Right forelimb (tissue), 1 donor: ENCODE results near the gene ART1.
A peak's percentile ranks its signal among the peaks of the same experiment; 100 is the strongest.
"Not testable (repeated sequence)": the region's sequence is repeated elsewhere in the genome, so short reads cannot be mapped to it uniquely, and the experiment has no call there.

ENCODE experiments used
- DNase-seq: peaks from one replicate; pipeline ENCODE4 v3.0.0-alpha.2; 2018

The ART1 gene

DNA sequence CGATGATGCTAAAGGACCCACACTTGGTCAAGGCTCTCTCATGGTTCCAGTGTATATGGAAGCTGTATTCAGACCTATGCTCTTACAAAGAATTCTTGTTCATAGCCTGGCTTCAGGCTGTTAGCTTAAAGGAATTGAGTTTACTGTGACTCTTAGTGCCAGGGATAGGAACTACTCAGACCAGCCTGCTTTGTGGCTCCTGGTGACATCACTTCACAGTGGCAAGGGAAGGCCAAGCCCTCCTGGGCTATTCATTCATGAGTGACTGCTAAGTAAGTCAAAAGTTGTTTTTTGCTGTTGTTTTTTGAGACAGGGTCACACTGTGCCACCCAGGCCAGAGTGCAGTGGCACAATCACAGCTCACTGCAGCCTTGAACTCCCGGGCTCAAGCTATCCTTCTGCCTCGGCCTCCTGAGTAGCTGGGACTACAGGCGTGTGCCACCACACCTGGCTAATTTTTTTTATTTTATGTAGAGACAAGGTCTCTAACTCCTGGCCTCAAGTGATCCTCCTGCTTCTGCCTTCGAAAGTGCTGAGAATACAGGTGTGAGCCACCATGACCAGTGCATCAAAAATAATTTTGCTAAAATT lies 12.8 kb upstream of the ART1 start:
- no peak for DNase-seq

GRCh38 chr11:3635641-3636375 lies 9.1 kb upstream of the ART1 start:
- no peak for DNase-seq

DNA sequence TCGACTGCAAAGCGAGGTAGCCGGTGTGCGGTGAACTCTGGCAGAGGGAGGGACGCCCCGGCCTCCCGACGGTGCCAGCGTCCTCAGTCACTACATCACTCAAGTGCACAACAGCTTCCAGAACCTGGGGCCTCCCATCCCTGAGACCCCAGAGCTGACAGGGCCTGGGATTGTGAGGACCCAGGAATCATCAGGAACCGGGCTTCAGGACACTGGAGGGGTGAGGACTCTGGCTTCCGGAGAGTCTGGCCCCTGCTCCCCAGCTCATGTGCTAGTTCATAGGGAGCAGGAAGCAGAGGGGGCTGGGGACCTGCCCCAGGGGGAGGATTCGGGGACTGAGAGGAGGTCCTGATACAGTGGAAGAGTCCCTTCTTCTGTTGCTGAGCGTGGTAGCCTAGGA lies 7.7 kb upstream of the ART1 start:
- no peak for DNase-seq

DNA sequence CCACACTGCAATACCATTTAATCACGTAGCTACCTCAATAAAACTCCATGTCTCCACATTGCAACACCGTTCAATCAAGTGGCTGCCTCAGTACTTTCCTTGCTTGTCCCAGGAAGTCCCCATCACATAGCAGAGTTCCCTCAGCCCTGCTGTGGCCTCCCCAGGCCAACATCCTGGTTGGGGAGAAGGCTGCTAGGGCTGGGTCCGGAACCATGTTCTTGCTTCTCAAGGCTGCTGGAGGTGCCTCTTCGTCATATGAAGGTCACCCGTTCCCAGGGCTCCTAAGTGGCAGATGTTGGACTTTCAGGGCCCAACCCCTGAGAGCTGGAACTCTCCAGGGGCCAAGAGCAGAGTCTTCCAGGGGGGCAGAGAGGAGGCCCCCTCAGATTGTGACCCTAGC lies 6.4 kb upstream of the ART1 start:
- no peak for DNase-seq

DNA sequence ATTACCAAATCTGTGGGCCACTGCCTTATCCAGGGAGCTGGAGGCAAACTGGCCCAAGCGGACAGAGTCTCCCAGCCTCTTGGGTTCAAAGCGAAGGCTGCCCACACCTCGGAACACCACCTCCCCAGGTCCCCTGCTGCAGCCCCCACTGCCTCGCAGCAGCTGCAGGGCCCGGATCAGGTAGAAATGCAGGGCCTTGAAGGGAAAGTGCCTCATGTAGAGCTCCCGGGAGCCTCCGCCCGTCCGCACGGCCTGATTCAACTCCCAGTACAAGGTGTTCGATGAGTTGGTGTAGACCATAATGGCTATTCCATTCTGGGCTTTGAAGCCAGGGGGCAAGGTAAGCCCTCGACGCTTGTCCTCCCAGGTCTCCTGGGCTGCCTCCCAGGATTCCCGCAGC lies 5.1 kb upstream of the ART1 start:
- DNase-seq = no peak

DNA sequence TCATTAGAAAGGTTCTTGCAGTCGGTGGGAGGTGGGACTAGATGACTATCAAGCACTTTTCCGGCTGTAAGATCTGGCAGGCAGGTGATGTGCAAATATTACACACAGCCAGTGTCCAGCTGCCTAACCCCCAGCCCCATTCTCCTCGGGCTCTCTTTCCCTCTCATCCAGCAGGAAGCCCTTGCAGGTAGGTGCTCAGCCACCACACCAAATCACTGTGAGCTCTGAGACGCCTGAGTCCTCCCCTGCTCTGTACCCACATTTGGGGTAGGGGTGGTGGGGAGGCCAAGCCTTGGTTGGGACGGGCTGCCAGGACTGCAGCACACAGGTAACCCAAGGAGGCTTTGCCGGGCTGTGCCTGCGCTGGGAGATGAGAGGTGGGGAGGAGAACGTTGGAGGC lies 3.7 kb upstream of the ART1 start:
- DNase-seq = no peak

GRCh38 chr11:3641701-3642070 lies 3.2 kb upstream of the ART1 start, which contains the start of gene ART5:
Gene ART5 (minus strand): TSS chr11:3641992. CDS start chr11:3641862, 130 bp downstream.
- no peak for DNase-seq

DNA sequence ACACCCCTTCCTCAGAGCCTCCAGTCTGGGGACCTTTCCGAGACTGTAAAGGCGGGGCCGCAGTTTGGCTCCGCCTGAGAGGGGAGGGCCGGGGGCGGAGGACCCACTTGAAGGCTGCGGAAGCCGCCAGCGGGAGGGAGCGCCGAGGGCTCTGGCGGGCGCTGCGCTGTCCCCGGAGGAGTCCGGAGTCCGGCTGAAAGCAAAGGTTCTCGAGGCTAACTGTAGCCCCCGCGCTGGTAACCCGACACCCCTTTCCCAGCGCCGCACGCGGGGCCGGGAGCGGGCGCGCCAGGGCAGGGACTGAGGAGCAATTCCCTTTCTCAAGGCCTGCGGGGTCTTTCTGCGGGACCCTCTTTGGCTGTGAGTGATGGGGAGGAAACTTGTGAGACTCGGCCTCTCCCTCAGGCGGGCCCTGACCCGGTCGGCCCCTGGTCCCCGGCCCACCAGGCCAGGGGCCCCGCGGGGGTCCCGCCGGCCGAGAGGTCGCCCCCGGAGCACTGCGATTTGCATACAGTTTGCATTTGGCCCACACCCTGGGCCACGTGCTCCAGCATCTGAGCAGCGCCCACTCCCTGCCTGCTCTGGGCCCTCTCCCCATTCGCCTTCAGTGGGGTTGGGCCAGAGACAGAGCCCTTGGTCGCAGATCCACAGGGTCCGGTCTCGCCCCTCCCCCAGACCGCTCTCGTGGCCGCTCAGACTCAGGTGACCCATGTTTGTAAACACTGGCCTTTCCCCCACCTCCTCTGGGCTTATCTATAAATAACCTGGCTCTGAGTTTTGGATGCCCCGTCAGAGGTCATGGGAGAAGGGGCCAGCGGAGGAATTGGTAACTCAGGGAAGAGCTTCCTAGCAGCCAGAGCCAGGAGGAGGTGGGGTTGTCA lies 2.6 kb upstream of the ART1 start:
- peak; percentile 88 for DNase-seq

DNA sequence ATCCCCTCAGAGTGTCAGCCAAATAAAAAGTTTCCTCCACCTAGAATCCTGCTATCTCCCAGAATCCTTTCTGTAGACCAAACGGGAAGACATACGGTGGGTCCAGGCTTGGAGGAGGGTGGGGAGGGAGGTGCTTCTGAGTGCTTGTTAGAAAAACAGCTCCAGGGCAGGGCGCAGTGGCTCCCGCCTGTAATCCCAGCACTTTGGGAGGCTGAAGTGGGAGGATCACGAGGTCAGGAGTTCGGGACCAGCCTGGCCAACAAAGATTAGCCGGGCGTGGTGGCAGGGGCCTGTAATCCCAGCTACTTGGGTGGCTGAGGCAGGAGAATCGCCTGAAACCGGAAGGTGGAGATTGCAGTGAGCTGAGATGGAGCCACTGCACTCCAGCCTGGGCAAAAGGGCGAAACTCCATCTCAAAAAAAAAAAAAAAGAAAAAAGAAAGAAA lies 1.8 kb upstream of the ART1 start:
- DNase-seq = not testable (repeated sequence)

GRCh38 chr11:3645552-3645951 lies 624 bp downstream of the ART1 start:
- DNase-seq = no peak

DNA sequence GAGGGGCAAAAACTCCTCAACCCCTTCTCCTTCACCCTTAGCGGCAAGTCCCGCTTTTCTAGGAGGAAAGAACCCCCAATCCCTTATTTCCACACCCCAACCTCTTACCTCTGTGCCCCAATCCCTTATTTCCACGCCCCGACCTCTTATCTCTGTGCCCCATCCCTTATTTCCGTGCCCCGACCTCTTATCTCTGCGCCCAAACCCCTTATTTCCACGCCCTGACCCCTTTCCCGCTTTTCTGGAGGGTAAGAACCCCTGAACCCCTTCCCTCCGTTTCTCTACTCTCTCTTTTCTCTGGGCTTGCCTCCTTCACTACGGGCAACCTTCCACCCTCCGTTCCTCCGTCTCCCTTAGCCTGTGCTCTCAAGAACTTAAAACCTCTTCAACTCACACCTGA lies 3.9 kb downstream of the ART1 start:
- not testable (repeated sequence) for DNase-seq

DNA sequence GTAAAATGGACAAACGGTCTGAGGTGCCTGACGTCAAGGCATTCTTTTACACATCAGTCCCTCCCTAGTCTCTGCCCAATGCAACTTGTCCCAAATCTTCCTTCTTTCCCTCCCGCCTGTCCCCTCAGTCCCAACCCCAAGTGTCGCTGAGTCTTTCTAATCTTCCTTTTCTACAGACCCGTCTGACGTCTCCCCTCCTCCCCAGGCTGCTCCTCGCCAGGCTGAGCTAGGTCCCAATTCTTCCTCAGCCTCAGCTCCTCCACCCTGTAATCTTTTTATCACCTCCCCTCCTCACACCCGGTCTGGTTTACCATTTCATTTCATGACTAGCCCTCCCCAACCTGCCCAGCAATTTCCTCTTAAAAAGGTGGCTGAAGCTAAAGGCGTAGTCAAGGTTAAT lies 4.4 kb downstream of the ART1 start:
- DNase-seq = not testable (repeated sequence)

DNA sequence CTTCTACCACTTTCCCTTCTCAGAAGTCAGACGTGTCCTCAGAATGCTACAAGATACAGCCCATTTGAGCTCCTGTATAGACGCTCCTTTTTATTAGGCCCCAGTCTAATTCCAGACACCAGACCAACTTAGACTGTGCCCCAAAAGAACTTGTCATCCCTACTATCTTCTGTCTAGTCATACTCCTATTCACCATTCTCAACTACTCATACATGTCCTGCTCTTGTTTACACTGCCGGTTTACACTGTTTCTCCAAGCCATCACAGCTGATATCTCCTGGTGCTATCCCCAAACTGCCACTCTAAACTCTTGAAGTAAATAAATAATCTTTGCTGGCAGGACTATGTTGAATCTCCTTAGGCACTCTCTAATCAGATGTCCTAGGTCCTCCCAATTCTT lies 7.6 kb downstream of the ART1 start:
- not testable (repeated sequence) for DNase-seq

GRCh38 chr11:3655547-3655946 lies 10.6 kb downstream of the ART1 start:
- DNase-seq = no peak

GRCh38 chr11:3657331-3657730 lies 12.4 kb downstream of the ART1 start:
- not testable (repeated sequence) for DNase-seq

- no peak for DNase-seq
Measured at GRCh38 chr11:3658252-3658651, 13.3 kb downstream of the ART1 start.

- peak; percentile 40 for DNase-seq
Measured at GRCh38 chr11:3659595-3660515, 14.9 kb downstream of the ART1 start.

DNA sequence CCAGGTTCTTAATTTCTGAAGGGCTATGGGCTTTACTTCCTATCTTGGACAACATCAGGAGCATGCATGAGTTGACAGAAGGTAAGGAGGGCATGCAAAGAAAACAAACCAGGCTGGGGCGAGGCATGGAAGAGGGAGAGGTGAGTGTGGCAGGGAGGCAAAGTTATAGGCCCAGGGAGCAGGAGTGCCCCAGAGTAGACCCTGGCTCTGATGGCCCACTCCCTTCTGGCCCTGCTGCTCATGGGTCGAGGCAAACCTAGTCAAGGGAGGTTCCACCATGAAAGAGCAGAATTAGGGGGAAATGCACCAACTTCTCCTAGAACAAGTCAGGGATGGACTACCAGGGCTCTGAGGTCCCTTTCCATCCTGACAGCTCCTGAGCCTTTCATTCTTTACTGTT lies 16.0 kb downstream of the ART1 start:
- peak; percentile 4 for DNase-seq

DNA sequence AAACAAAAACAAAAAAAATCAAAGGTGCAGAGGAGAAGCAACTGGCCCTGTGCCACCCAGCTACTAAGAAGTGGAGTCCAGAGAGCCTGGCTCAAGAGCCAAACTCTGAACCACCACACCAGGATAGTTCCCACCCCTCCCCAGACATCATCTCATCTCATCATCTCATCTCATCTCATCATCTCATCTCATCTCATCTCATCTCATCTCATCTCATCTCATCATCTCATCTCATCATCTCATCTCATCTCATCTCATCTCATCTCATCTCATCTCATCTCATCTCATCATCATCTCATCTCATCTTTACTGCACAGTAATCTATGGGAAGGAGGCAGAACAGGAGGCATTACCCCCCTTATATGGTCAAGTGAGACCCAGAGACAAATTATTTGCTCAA lies 17.9 kb downstream of the ART1 start:
- DNase-seq = peak; percentile 6

DNA sequence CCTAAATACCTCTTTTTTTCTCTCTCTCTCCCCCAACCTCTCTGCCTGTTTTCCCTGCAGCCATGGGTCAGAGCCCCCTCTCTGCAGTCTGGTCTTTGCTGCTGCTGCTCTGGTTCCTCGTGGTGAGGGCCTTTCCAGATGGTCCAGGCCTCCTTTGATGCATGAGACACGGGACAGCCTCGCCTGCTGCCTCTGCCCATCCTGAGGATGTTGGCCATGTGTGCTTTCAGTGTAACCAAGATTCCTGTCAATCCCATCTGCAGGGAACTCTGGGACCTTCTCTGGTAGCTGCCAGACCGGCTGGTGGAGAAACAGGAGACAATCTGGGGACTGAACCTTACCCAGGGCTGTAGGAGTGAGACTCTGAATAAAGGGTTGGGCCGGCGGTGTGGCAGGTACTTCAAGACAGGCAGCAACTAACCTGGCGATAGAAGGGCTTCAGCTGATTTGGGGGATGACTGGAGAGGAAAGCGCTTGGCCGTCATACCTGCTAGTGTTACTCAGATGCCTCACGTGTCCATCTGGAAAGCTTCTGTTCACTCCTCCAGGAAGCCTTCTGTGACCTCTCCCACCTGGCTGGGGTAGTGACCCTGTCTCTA lies 19.2 kb downstream of the ART1 start:
- DNase-seq = peak; percentile 10

- peak; percentile 3 for DNase-seq
Measured at GRCh38 chr11:3665336-3666022, 20.6 kb downstream of the ART1 start.
